T1000 (cell line): ENCODE measurements around the gene DNASE1L1.

ENCODE experiments used
- DNase-seq: peaks from one replicate; lab custom pipeline; 2025; ENCODE audit warnings: mixed read lengths; lab: John Stamatoyannopoulos, UW

DNASE1L1 gene, protein sequence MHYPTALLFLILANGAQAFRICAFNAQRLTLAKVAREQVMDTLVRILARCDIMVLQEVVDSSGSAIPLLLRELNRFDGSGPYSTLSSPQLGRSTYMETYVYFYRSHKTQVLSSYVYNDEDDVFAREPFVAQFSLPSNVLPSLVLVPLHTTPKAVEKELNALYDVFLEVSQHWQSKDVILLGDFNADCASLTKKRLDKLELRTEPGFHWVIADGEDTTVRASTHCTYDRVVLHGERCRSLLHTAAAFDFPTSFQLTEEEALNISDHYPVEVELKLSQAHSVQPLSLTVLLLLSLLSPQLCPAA

DNA sequence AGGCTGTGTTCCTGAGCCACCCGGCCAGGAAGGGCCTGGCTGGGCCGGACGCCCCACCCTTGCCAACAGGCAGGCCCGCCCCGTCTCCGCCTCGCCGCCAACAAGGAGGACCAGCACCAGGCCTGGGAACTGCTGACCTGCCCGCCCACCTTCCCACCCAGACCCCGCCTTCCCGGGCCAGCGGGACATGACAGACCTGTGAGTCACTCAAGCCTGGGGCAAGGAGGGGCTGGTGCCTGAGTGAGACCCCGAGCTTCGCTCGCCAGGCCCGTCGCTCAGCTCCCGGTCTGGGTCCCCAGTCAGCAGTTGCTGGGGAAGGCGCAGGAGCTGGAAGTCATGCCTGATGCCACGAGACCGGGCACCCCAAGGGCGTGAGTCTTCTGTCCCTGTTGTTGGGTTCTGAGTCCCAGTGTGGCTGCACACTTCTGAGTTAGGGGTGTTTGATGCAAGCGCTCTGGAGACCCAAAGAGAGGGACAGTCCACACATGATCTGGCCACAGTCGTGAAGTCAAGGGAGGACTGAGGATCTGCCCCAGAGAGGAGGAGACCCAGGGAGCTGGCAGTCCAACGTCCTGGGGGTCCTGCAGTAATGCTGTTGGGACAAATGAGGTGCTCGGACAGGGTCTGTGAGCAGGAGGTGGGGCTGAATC, at the start of gene DNASE1L1:
DNASE1L1 (minus strand) TSS at position 33 of the 650 bp plus-strand sequence. CDS start 3,686 bp downstream, outside the sequence.
- DNase-seq = peak; percentile 62

DNA sequence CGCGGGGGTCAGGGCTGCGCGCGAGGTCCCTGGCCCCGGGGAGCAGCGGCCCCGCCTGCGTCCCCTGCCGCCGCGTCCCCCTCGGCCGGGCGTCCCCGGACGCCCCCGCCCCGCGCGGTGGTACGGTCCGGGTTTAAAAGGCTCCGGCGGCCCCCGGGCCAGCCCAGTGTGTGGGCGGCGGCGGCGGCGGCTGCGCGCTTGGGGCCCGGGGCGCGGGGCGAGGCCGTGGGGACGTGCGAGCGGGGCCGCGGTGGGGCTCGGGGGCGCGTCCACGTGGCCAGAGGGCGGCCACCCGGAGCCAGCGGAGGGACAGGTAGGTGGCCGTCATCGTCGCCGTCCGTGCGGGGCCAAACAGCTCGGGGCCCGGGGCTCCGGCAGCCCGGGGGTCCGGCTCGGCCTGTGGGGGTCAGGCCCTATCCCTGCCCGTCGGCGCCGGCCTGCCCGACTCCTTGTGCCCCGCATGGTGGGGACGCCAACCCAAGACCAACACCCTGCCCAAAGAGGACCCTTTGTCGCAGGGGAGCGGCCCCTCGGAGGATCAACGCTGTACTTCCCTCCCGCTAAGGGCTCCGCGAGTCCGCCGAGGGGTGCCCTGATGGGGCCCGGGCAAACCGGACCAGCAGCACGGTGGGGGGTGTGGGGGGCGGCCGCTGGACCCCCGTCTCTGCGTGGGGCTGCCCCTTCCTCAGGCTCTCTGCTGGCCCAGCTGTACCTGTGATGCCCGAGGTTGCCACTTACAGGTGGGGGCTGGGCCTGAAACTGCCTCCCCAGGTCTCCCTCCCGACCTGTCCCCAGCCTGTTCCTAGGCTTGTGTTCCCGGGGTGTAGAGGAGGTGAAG, 49.3 kb upstream of the DNASE1L1 start, which contains the start of gene PLXNA3:
PLXNA3 (plus strand) TSS at position 166 of the 838 bp plus-strand sequence. CDS start 1,903 bp downstream, outside the sequence.
- no peak for DNase-seq

DNA sequence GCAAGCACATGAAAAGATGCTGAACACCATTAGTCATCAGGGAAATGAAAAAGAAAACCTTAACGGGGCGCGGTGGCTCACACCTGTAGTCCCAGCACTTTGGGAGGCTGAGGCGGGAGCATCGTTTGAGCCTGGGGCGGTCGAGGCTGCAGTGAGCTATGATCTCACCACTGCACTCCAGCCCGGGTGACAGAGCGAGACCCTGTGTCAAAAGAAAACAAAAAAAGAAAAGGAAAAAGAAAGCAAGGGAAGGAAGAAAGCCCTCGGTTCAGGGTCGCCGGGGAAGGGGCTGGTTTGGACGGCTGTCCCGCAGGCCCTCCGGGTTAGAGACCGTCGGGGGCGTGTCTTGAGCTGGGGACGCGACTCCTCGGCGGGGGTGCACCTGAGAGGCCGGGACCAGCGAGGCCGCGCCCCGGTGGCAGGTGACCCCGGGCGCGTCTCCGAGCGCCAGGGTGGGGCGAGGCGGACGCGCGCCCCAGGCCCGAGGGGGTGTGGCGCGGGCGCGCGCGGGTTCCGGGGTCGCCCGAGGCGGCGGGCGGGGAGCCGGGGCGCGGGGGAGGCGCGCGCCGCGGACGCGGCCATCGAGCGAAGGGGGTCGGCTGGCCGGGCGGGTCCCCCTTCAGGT, 48.5 kb upstream of the DNASE1L1 start:
- no peak for DNase-seq

DNA sequence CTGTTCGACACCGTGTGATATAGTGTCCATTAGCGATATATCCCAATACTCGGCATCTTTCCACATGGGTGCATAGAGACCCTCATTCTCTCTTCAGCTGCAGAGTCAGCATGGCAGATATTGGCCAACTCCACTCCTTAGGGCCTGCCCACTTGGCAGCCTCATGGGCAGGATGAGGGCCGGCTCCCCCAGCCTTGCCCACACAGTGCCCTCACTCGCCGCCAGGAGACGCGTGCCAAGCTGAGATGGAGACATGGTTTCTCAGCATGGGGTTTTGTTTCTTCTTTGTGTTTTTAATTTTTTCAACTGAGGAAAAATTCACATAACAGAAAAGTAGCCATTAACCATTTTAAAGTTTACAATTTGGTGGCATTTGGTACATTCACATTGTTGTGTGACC, 43.8 kb upstream of the DNASE1L1 start:
- no peak for DNase-seq

DNA sequence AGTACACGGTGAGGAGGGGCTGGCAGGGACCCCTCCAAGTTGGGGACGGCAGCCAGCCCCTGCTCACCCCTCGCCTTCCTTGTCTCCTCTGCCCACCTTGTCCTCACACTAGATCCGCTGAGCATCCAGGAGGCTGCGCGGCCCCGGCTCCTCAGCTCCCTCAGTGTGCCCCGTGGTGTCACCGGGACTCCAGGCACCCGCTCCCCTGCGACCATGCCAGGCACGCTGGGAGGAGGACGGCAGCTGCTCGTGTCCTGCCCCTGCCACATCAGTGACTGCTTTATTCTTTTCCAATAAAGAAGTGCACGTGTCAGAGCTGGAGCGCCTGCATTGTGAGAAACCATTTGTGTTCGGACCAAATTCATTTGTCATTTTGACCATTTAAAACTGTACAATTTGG, 41.3 kb upstream of the DNASE1L1 start:
- DNase-seq = no peak

DNA sequence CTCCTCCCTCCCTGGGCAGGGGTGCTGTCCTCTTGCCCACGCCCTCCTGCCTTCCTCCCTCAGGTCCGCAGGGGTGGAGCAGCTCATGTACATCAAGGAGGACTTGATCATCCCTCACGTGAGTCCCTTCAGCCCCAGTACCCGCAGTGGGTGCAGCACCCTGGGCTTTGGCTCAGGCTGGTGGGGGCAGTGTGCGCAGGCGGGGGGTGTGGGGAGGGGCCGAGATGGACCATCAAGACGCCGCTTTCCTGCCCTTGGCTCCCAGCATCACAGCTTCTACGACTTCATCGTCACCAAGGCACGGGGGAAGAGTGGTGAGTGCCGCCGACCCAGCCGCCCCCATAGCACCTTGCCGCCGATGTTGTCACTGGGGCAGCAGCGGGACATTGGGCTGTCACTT, 40.6 kb upstream of the DNASE1L1 start:
- no peak for DNase-seq

DNA sequence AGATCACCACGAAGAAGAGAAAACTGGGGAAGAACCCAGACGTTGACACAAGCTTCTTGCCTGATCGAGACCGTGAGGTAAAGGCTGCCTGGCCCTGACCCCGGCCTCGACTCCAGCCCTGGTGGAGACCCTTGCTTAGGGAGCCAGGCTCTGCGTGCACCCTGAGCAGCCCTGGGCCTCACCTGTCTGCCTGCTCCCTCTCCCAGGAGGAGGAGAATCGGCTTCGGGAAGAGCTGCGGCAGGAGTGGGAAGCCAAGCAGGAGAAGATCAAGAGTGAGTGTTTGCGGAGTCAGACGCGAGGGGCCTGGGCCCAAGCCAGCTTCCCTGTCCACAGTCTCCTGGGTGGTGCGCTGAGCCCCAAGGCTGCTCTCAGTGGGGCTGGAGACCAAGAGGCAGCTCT, 39.4 kb upstream of the DNASE1L1 start:
- DNase-seq = no peak

DNA sequence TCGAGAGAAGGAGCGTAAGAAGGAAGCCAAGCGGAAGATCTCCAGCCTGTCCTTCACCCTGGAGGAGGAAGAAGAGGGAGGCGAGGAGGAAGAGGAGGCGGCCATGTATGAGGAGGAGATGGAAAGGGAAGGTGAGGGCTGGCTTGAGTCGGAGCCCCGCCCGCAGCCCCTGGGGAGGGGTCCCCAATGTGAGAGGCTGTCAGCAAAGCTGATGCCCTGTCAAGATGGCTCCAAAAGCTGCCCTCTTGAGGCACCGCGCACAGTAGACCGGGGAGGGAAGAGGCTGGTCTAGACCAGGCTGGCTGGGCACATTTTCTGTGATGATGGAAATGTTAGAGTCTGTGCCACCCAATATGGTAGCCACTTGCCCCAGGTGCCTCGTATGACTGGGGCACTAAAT, 37.4 kb upstream of the DNASE1L1 start:
- no peak for DNase-seq

DNA sequence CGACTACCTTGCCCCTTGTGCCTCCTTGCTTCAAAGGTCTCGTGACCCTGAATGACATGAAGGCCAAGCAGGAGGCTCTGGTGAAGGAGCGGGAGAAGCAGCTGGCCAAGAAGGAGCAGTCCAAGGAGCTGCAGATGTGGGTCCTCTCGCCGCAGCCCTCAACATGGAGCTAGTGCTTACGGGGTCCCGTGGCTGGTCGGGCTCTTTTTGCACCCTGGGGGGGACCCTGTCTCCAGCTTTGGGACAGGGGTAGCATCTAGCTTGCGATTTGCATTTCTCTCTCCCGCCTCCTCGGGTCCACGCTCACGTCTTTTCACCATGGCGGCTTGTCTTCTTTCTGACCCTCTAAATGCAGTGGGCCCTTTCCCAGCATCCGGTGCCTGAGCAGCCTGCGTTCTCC, 36.7 kb upstream of the DNASE1L1 start:
- no peak for DNase-seq

DNA sequence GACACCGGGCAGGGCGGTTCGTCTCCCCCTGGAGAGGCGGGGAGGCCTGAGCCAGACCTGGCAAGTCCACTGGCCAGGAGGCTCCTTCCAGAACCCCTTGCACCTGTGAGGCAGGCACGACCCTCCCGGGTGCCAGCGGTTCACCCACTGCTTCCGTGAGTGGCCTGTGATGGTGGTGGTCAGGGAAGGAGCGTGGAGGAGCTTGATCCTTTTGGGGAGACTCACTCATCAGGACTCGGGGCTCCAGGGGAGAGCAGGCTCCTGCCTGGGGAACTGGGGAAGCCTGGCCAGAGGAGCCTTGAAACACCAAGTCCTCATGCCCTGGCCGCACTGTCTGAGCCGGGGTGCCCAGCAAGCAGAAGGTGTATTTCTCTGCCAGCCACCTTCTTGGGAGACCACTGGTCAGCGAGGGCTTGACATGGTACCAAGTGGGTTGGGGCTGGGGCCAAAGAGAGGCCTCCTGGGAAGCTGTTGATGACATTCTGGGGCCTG, 35.7 kb upstream of the DNASE1L1 start:
- no peak for DNase-seq

DNA sequence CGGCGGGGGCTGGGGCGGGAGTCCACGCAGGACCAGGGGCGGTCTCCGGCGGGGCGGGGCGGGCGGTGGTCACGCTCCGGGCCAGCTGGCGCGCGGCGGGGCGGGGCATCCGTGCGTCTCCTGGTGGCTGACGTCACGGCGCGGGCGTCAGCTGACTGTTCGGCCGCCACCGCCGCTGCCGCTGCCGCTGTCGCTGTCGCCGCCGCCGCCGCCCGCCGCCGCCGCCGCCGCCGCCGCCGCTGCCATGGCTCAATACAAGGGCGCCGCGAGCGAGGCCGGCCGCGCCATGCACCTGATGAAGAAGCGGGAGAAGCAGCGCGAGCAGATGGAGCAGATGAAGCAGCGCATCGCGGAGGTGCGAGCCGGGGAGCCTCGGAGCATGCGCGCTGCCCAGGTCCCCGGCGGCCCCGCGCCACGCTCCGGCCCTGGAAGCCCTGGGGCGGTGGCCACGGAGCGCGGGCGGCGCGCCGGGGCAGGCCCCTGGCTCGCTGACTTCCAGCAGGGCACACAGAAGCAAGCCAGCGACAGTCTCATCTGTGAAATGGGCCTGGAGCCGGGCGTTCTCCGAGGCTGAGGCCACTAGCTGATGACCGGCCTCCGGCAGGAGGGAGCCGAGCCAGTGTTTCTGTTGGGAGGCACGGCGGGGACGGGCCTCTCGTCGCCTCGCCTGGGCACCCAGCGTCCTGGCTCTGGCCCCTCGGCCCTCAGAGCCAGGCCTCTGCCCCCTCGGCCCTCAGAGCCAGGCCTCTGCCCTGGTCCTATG, 35.1 kb upstream of the DNASE1L1 start, which contains the start of gene FAM50A:
FAM50A (plus strand) TSS at position 150 of the 763 bp plus-strand sequence; CDS start at position 245, 95 bp downstream.
- DNase-seq = peak; percentile 21

DNA sequence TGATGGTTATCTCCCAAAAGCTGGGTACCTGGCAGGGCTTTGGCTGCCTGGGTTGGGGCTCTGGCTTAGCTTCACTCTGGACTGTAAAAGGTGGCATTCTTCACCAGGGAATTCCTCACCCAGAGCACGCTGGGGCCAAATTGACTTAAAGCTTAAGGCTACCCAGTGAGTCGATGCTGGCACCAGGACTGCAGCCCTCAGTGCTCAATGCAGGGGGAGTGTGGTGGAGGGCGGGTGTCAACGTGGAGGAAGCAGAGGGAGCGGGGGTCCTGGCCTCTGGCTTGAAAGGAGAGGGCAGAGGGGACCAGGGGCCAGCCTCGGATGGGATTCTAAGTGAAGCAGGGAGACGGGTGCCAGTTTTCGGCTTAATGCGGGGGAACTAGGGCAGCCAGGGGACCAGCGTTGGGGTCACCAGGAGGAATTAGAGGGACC, 34.4 kb upstream of the DNASE1L1 start:
- no peak for DNase-seq

DNA sequence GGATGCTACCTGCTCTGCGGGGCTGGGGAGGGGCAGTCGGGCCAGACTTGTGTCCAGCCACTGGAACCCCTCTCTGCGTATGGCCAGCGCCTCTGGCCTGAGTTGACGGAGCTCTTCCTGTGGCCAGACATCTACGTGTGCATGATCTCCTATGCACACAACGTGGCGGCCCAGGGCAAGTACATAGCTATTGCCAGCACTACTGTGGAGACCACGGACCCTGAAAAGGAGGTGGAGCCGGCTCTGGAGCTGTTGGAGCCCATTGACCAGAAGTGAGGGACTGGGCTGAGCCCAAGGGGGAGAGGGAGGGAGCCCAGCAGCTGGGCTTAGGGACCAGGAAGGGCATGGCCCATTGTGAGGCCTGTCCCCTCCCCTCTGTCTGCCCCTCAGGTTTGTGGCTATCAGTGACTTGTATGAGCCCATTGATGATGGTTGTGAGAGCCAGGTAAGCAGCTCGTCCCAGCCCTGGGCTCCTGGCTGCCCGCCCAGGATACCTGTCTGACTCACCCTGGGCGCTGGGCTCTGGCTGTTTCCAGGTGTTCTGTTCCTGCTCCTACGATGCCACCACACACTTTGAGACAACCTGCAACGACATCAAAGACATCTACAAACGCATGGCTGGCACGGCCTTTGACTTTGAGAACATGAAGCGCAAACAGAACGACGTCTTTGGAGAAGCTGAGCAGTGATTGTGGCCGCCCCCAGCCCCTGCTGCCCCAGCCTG, 33.1 kb upstream of the DNASE1L1 start:
- no peak for DNase-seq

DNA sequence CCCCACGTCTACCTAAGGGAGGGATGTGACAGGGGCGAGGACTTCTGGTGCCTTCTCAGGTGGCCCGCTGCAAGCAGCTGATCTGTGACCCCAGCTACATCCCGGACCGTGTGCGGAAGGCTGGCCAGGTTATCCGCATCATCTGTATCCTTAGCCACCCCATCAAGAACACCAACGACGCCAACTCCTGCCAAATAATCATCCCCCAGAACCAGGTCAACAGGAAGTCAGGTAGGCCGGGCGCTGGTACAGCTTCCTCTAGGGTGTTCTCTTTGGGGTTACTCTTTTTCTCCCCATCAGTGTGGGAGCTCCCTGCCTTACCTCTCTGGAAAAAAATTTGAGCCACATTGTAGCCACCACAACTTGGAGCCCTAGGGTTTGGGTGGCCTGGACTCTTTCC, 32.5 kb upstream of the DNASE1L1 start:
- DNase-seq = no peak

DNA sequence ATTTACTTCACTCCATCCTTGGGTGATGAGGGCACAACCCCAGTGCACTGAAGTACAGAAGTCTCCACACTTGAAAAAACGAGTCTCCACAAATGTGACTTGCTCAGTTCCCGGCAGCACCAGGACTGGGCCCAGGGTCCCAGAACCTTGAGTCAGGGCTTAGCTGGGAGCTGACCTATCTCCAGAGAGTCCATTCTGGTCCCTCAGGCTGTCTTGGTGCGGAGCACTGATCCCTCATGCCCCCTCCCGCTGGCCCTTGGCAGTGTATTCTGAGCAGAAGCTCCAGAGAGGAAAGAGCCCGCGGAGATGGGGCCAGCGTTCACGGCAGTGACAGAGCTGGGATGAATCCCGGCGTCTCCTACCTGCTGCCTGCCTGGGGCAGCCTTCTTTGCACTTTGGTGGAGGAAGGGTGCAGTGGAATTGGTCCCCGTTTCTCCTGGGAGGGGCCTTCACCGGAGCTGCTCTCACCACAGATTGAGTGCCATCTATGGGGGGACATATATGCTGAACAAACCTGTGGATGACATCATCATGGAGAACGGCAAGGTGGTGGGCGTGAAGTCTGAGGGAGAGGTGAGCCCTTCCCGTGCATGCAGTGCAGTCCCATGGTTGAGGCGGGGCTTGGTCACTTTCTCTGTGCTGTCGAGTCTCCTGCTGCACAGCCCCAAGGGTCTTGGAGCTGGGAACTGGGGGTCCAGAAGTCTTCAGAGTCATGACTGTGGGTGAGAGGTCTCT, 31.7 kb upstream of the DNASE1L1 start:
- no peak for DNase-seq

DNA sequence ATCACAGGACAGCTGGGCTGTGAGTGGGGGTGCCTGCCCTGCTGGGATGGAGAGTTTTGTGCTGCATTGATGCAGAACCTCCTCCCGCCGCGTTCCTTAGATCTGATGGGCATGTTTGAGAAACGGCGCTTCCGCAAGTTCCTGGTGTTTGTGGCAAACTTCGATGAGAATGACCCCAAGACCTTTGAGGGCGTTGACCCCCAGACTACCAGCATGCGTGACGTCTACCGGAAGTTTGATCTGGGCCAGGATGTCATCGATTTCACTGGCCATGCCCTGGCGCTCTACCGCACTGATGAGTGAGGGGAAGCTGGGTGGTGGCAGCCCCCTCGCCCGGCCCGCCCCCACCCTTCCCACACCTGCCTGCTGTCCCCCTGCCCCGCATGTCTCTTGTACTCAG, 30.8 kb upstream of the DNASE1L1 start:
- no peak for DNase-seq

DNA sequence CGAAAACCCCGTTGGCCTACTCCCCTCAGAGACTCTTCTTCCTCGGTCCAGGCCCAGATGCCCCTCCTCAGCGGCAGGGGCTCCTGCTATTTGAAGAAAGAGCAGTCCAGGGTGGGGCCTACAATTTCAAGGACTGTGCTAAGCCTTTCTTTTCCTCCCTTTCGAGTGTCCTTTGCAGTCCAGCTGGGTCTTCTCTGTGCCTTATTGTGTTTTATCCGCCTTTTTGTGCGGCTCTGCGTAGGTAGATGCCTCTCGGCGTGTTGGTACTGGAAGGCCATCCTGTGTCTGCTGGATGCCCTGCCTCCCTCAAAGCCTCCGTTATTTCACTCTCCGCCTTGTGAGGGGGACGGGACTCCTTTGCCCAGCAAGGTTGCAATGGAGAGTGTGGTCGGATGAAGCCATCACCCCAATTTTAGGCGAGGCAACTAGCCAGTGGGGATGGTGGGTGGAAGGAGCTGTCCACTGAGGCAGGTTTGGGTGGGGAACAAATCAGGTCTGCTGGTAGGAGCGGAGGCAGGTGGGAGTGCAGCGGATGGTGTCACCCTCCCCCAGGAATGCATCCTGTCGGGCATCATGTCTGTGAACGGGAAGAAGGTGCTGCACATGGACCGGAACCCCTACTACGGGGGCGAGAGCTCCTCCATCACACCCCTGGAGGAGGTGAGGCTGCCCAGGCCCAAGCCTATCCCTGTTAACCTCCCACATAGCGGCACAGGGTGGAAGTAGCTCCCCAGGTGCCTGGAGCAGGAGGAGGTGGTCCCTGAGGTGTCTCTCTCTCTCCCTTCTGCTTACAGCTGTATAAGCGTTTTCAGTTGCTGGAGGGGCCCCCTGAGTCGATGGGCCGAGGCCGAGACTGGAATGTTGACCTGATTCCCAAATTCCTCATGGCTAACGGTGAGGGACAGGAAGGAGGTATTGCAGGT, 29.2 kb upstream of the DNASE1L1 start:
- no peak for DNase-seq

DNA sequence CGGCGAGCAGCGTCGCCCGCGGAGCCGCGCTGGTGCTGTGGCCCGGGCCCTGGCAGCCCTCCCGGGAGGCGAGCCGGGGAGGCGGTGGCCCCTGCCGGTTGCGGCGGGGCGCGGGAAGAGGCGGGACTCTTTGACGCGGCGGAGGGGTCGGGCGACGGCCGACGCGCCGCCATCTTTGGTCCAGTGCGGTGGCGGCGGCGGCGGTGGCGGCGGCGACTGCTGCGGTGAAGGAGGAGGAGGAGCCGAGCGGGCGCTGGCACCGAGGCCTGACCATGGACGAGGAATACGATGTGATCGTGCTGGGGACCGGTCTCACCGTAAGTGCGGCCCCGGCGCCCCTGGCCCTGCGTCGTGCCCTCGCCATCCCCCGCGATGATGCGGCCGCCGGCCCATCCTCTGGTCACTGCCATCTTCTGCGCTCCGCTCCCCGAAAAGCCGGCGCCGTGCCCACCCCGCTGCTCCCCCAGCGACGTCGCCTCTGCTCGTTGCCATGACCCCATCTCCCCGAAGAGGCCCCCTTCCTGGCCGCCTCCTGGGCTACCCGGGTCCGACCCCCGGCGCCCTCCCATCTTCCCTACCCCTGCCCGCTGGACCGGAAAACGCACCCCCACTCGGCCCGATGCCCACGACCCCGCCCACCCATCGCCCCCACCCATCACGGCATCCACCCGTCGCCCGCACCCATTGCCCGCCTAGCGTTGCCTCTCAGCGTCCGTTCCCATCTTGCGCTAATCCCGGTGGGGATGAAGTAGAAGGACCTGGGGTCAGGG, 28.1 kb upstream of the DNASE1L1 start, which contains the start of gene GDI1:
GDI1 (plus strand) TSS at position 172 of the 770 bp plus-strand sequence; CDS start at position 273, 101 bp downstream.
- peak; percentile 14 for DNase-seq
